Measurements from ENCODE around the gene PMVK.

DNA sequence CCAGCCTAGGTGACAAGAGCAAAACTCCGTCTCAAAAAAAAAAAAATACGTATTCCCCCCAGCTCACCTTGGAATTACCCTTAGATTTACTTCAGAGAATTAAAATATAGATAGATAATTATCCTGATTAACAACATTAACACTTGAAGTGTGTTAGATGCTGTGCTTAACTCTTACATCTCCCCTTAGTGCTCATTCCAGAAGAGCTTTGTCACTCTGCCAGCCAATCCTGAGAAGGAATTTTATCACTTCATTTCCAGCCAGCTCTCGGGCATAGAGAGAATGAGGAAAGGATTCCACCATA is 35.6 kb upstream of the PMVK start:
- TF ChIP-seq, protein P1, sequence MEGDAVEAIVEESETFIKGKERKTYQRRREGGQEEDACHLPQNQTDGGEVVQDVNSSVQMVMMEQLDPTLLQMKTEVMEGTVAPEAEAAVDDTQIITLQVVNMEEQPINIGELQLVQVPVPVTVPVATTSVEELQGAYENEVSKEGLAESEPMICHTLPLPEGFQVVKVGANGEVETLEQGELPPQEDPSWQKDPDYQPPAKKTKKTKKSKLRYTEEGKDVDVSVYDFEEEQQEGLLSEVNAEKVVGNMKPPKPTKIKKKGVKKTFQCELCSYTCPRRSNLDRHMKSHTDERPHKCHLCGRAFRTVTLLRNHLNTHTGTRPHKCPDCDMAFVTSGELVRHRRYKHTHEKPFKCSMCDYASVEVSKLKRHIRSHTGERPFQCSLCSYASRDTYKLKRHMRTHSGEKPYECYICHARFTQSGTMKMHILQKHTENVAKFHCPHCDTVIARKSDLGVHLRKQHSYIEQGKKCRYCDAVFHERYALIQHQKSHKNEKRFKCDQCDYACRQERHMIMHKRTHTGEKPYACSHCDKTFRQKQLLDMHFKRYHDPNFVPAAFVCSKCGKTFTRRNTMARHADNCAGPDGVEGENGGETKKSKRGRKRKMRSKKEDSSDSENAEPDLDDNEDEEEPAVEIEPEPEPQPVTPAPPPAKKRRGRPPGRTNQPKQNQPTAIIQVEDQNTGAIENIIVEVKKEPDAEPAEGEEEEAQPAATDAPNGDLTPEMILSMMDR (IDR thresholded peaks at IDR 0.05), result no peak
- no peak for TF ChIP-seq POLR2A (IDR thresholded peaks at IDR 0.05)

Measured in breast epithelium (tissue), 3 donors.